Right atrium auricular region (tissue), 2 donors: ENCODE data around the gene SNRNP48. TPM values are rescaled to one million over a fixed set of nuclear protein-coding genes. Genes with fewer than 3 reads are reported as not detected.

Source experiments
- DNase-seq: peaks from one replicate; pipeline ENCODE4 v3.0.0-alpha.2; 2019; ENCODE audit warnings: low spot score
- H3K27ac ChIP-seq, 2 donors: fragments of 200-600 bp; sonication (generic); 1 replicate in 1 of 2; 2 replicates in 1 of 2; pipeline ENCODE4 v1.5.1; 2016 to 2019
- H3K27me3 ChIP-seq, 2 donors: fragments of 200-600 bp; sonication (generic); one replicate each; pipeline versions ENCODE4 v1.5.1 to v1.6.0; 2017 to 2019
- H3K36me3 ChIP-seq: fragments of 200-600 bp; sonication (generic); one replicate; pipeline ENCODE4 v1.5.1; 2016
- H3K4me1 ChIP-seq, 2 donors: fragments of 200-600 bp; sonication (generic); one replicate each; pipeline versions ENCODE4 v1.5.1 to v1.6.0; 2017 to 2019
- H3K4me3 ChIP-seq, 2 donors: fragments of 200-600 bp; sonication (generic); 1 replicate in 1 of 2; 2 replicates in 1 of 2; pipeline ENCODE4 v1.5.1; 2017 to 2019; ENCODE audit warnings: mild to moderate bottlenecking in 1 of 2, moderate library complexity in 1 of 2
- H3K9me3 ChIP-seq, 2 donors: fragments of 200-600 bp; sonication (generic); one replicate each; pipeline ENCODE4 v1.5.1; 2019
- CTCF ChIP-seq, 2 donors: fragments of 200-600 bp; sonication (generic); IDR thresholded peaks; one replicate each; pipeline ENCODE4 v1.5.1; 2019; ENCODE audit warnings: antibody characterized with exemption in 2 of 2
- total RNA-seq, 2 donors: library from RNA; depleted of rRNA; stranded (reverse); fragments of >200 nt; gene quantifications; one replicate each; pipeline ENCODE4 v1.1.0, GENCODE V29; 2016

The SNRNP48 gene
- total RNA-seq, 2 donors from 2014 or later: 9.3 to 9.6 TPM

DNA sequence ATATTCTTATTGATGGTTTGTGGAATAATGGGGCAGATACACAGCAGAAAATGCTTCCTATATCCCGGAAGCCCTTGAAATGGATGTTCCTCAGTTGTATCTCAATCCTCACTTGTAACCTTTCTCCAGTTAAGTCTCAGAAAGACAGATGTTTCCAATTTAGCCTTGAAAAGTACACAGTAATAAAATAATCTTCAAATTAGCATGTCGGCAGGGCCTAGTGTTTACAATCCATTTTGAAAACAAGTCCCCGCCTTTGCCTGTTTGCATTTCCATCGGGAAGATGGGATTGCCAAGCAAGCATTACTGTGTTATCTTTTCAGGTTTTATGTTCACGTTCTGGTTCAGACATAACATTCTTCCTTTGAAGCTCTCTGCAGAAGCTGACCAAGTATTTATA, 41.5 kb downstream of the SNRNP48 start:
- H3K27ac ChIP-seq: no peak overlapping the region
- H3K4me3 ChIP-seq: no peak overlapping the region
- TF ChIP-seq CTCF (IDR thresholded peaks at IDR 0.05): no peak
- no peaks in the 10 kb centered on the region for H3K9me3 ChIP-seq
- no peaks in the 10 kb centered on the region for H3K36me3 ChIP-seq
- H3K27me3 ChIP-seq: no peaks in the 10 kb centered on the region
- H3K4me1 ChIP-seq: no peaks in the 10 kb centered on the region
- no peak for DNase-seq

DNA sequence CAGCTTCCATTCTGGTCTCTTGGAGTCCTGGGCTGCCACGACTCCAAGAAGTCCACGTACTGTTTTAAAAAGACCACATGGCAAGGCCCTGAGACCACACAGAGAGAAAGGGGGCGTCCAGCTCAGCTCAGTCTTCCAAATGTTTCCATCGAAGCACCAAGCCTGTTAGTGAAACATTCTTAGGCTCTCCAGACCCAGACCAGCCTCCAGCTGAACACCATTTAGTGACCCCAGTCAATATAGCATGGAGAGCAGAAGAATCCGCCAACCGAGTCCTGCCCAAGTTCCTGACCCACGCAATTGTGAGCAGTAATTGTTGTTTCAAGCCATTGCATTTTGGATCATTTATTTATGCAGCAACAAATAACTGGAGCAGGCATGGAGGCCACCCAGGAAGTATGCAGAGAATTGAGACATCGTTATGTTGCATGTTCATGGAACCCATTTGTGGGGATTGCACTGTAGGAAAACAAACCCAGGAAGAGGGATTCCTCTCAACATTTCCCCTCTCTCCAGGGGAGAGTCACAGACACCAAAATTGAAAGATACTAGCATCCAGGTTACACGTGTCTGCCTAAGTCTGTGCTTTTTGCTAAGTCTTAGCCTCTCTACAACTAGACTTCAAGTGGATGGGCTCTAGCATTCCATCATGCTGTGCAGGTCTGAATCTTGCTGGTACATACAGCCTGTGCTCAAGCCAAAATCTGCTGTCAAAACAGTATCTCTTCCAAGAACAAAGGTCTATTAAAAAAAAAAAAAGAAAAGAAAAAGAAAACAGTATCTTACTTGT, 42.7 kb downstream of the SNRNP48 start:
- Histone ChIP-seq H3K36me3 (no peaks in the 10 kb centered on the region), H3K27ac (no peak overlapping the region), H3K4me3 (no peak overlapping the region), H3K27me3 (no peaks in the 10 kb centered on the region), H3K9me3 (no peaks in the 10 kb centered on the region), H3K4me1 (no peaks in the 10 kb centered on the region)
- TF ChIP-seq CTCF (IDR thresholded peaks at IDR 0.05): no peak
- no peak for DNase-seq

DNA sequence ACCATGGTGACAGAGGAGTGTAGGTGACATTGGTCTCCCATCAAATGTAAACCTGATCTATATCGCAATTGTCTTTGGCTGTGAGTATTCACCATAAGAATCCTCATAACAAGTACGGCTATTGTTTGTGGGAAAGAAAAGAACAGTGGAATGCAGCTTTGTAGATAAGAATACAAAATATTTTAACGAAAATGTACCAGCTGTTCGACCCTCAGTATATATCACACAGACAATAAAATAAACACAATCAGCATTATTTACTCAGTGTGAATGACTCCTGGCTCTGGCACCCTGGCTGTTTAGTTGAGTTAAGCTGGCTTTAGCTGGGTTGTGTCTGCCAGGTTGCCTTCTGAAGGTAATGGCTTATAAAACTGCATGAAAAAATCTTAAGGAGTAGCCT, 43.4 kb downstream of the SNRNP48 start:
- Histone ChIP-seq H3K4me1 (no peaks in the 10 kb centered on the region), H3K27me3 (no peaks in the 10 kb centered on the region), H3K4me3 (no peak overlapping the region), H3K36me3 (no peaks in the 10 kb centered on the region), H3K27ac (no peak overlapping the region), H3K9me3 (no peaks in the 10 kb centered on the region)
- TF ChIP-seq CTCF (IDR thresholded peaks at IDR 0.05): no peak
- no peak for DNase-seq

DNA sequence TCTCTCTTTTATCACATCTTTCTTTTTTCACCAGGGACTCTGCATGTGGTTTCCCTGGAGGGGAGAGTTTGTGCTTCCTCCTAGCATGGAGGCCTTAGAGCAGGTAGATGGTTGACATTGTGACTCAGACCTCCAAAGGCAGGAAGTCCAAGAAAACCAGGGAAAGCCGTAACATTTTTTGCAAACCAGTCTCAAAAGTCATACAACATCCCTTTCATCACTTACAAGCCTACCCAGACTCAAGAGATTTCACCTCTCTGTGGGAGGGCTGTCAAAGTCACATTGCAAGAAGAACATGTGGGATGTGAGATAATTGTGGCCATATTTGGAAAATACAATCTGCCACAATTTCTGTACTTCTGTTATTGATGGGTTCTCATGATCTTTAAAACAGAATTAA, 46.2 kb downstream of the SNRNP48 start:
- Histone ChIP-seq H3K27ac (no peak overlapping the region), H3K4me3 (no peak overlapping the region), H3K27me3 (no peaks in the 10 kb centered on the region), H3K4me1 (no peaks in the 10 kb centered on the region), H3K36me3 (no peaks in the 10 kb centered on the region), H3K9me3 (no peaks in the 10 kb centered on the region)
- no peak for DNase-seq
- no peak for TF ChIP-seq CTCF (IDR thresholded peaks at IDR 0.05)

GRCh38 chr6:7637533-7637932, 47.5 kb downstream of the SNRNP48 start:
- DNase-seq: no peak
- Histone ChIP-seq H3K4me1 (no peaks in the 10 kb centered on the region), H3K36me3 (no peaks in the 10 kb centered on the region), H3K27me3 (no peaks in the 10 kb centered on the region), H3K4me3 (no peak overlapping the region), H3K9me3 (no peaks in the 10 kb centered on the region), H3K27ac (no peak overlapping the region)
- TF ChIP-seq CTCF (IDR thresholded peaks at IDR 0.05): no peak

- H3K27me3 ChIP-seq: no peaks in the 10 kb centered on the region
- H3K27ac ChIP-seq: no peak overlapping the region
- H3K36me3 ChIP-seq: no peaks in the 10 kb centered on the region
- TF ChIP-seq CTCF (IDR thresholded peaks at IDR 0.05): no peak
- no peaks in the 10 kb centered on the region for H3K9me3 ChIP-seq
- DNase-seq: no peak
- H3K4me3 ChIP-seq: no peak overlapping the region
- no peaks in the 10 kb centered on the region for H3K4me1 ChIP-seq
These were observed 49.4 kb downstream of the SNRNP48 start for GRCh38 chr6:7639427-7639826.
